ACC112 (cell line): Measurements from ENCODE around the gene CPSF2.

Experiments used
- H2AFZ ChIP-seq: fragments of 200-600 bp; sonication (generic); one replicate; pipeline ENCODE4 v1.6.0; 2017; ENCODE audit warnings: antibody characterized with exemption, low read length; ENCODE audit not compliant: unreplicated experiment
- H3K27ac ChIP-seq: fragments of 200-600 bp; sonication (generic); 2 replicates; pipeline ENCODE4 v1.5.1; 2014; ENCODE audit warnings: low read depth, mild to moderate bottlenecking, antibody characterized with exemption, low read length, moderate library complexity
- H3K27me3 ChIP-seq: fragments of 200-600 bp; sonication (generic); 2 replicates; pipeline ENCODE4 v1.6.1; 2014; ENCODE audit warnings: mild to moderate bottlenecking, antibody characterized with exemption, low read length, moderate library complexity, mixed read lengths; ENCODE audit not compliant: insufficient read depth
- H3K36me3 ChIP-seq: fragments of 200-600 bp; sonication (generic); 2 replicates; pipeline ENCODE4 v1.6.1; 2016; ENCODE audit warnings: mild to moderate bottlenecking, antibody characterized with exemption, low read length, moderate library complexity, mixed read lengths; ENCODE audit not compliant: insufficient read depth
- H3K4me1 ChIP-seq: fragments of 200-600 bp; sonication (generic); one replicate; pipeline ENCODE4 v1.6.1; 2016; ENCODE audit warnings: low read length, mixed read lengths; ENCODE audit not compliant: insufficient read depth, unreplicated experiment, control insufficient read depth
- H3K4me3 ChIP-seq: fragments of 200-600 bp; sonication (generic); 2 replicates; pipeline ENCODE4 v1.5.1; 2014; ENCODE audit warnings: mild to moderate bottlenecking, low read depth, low read length
- H3K79me2 ChIP-seq: fragments of 200-600 bp; sonication (generic); one replicate; pipeline ENCODE4 v1.6.0; 2016; ENCODE audit warnings: low read length; ENCODE audit not compliant: control insufficient read depth, unreplicated experiment, insufficient read depth

CPSF2 gene

DNA sequence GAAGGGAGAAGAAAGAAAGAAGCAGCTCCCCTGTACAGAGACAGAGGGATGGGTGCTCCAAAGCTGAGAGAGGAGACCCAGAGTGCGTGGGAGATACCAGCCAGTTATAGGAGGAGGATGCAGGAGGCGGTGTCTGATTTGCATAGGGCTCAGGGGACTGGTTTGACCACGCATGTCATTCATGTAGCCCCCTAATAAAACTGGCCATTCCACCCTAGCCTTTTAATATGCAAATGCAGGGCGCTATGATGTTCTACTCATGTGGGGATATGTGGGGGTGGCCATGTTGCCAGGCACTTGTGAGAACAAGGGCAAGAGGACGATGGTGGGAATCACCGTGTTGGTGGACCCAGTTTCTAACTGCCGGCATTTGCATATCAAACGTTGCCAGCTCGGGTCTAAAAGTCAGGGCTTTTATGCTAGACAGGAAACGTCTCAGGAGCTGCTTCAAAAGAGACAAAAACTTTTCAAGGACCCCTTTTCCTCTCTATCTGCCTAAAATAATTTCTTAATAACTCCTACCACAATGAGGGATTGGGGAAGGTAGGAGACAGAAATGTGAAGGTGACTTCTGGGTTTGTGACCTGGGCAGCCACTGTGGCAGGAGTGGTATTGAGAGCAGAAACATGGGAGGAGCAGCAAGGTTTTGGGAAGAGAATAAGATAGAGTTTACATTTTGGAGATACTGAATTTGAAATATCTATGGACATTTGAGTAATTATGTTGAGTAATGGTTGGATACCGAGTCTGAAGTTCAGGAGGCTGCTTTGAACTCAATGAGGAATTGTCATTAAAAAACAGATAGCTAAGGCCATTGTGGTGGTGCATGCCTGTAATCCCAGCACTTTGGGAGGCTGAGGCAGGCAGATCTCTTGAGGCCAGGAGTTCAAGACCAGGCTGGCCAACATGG lies 13.2 kb upstream of the CPSF2 start:
- H2AFZ ChIP-seq, result no peak overlapping the region
- no peaks in the 10 kb centered on the region for H3K36me3 ChIP-seq
- peaks cover 15% of the 10 kb centered on the region for H3K79me2 ChIP-seq
- H3K27me3 ChIP-seq, result no peaks in the 10 kb centered on the region
- H3K27ac ChIP-seq, result no peak overlapping the region
- H3K4me1 ChIP-seq, result peaks cover 9% of the 10 kb centered on the region
- H3K4me3 ChIP-seq, result no peak overlapping the region

DNA sequence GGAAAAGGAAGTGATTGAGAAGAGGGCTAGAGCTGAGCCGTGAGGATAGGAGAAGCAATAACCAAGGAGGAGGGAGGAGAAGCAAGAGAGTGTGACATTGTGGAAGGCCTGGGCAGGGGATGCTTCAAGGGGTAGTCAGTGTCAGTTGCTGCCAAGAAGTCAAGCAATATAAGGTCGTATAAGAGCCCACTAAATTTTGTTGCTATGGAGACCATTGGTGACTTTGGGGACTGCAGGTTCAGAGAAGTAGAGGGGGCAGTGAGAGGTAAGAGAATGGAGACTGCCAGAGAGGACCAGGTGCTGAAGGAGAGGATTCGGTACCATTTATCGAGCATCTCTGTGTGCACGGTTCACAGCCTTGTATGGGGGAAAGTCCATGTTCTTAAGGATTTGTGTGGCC lies 12.3 kb upstream of the CPSF2 start:
- peaks cover 14% of the 10 kb centered on the region for H3K4me1 ChIP-seq
- H3K4me3 ChIP-seq, result no peak overlapping the region
- H3K27ac ChIP-seq, result no peak overlapping the region
- no peak overlapping the region for H2AFZ ChIP-seq
- H3K36me3 ChIP-seq, result no peaks in the 10 kb centered on the region
- peaks cover 7% of the 10 kb centered on the region for H3K79me2 ChIP-seq
- H3K27me3 ChIP-seq, result no peaks in the 10 kb centered on the region

DNA sequence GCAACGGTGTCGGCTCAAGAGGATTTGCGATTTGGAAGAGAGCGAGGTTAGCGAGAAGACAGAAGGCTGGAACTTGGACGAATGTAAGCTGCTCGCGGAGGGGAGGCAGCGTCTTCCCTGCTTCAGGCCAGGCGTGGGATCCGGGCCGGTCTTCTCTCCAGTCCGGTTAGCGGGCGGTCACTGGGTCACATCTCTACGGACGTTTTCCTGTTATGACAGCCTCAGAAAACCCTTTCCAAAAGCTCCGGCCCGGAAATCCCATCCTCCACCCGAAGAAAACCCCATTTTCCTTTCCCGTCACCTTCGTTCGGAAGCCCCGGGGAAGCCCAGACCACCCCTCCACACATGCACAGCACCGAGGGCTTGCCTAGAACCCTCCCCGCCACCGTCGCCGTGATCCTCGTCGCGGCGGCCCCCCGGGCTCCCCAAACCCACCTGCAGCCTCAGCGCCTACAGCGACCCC lies 531 bp upstream of the CPSF2 start:
- Histone ChIP-seq H3K27me3 (no peaks in the 10 kb centered on the region), H3K36me3 (peaks cover 24% of the 10 kb centered on the region), H3K27ac (peak overlapping the region; percentile 89), H2AFZ (peak overlapping the region; percentile 92), H3K79me2 (peaks cover 59% of the 10 kb centered on the region), H3K4me1 (peaks cover 30% of the 10 kb centered on the region), H3K4me3 (peak overlapping the region; percentile 97)

DNA sequence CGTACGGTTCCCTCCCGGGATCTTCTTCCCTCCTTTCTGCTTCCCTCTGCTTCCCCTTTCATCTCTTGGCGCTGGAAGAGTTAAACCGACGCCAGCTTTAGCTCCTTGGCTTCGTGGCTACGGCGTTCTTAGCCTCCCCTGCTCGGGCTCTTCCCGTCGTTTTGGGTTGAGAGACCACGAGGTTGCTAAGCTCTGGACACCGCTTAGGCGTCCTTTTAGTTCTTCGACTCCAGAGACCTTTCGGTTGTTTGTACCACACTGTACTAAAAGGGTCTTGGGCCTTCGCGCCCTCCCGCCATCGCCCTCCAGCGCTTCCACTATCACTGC lies 545 bp downstream of the CPSF2 start:
- Histone ChIP-seq H3K27me3 (no peaks in the 10 kb centered on the region), H2AFZ (peak overlapping the region; percentile 92), H3K4me3 (peak overlapping the region; percentile 97), H3K36me3 (peaks cover 22% of the 10 kb centered on the region), H3K79me2 (peaks cover 59% of the 10 kb centered on the region), H3K27ac (peak overlapping the region; percentile 89), H3K4me1 (peaks cover 30% of the 10 kb centered on the region)

DNA sequence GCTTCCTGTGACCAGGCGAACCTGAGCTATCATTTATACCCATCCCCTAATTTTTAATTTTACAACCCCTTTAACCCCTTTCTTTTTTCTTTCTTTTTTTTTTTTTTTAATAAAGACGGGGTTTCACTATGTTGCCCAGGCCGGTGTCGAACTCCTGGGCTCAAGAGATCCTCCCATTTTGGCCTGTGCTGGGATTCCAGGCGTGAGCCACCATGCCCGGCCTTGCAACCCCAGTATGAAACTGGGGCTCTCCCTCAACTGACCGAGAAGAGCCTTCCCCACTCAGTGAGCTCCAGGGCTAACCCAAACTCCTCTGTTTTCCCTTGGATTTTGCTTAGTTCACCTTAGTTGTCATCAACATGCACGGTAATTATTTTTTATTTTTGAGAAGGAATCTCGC lies 992 bp downstream of the CPSF2 start:
- H3K36me3 ChIP-seq, result peaks cover 21% of the 10 kb centered on the region
- H2AFZ ChIP-seq, result peak overlapping the region; percentile 92
- peak overlapping the region; percentile 97 for H3K4me3 ChIP-seq
- H3K27me3 ChIP-seq, result no peaks in the 10 kb centered on the region
- H3K79me2 ChIP-seq, result peaks cover 59% of the 10 kb centered on the region
- H3K4me1 ChIP-seq, result peaks cover 30% of the 10 kb centered on the region
- peak overlapping the region; percentile 89; the same call in 1 of the 2 replicates for H3K27ac ChIP-seq

DNA sequence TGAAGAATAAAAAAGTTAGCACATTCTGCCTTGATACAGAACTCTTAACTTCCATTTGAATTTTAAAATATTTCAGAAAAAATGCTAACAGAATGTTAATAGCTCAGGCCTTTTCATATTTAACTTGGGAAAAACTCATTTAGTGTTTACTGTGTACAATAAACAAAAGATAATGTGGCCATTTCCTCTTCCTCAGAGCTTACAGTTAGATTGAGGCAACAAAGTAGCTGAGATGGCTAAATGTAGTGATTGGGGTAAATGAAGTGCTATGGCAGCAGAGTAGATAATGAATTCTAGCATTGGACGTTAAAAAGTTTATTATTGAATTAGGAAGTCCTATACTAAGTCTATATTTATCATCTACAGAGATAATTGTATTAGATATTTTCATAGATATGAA lies 12.7 kb downstream of the CPSF2 start:
- no peaks in the 10 kb centered on the region for H3K27me3 ChIP-seq
- no peak overlapping the region for H2AFZ ChIP-seq
- no peaks in the 10 kb centered on the region for H3K4me1 ChIP-seq
- no peak overlapping the region for H3K4me3 ChIP-seq
- H3K79me2 ChIP-seq, result no peaks in the 10 kb centered on the region
- H3K27ac ChIP-seq, result no peak overlapping the region
- peaks cover 27% of the 10 kb centered on the region for H3K36me3 ChIP-seq

DNA sequence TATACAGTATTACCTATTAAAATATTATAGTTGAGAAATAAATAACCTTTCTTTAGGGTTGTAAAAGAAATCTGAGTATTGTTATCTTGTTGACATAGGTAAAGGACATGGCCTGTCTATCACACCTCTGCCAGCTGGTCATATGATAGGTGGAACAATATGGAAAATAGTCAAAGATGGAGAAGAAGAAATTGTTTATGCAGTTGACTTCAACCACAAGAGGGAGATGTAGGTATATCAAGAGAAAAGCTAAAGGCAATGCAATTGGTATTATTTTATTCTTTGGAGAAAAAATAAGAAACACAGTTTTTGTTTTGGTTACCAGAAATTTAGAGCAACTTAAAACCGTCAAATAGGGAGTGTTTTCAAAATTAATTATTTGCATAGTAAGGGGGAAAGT lies 13.5 kb downstream of the CPSF2 start:
- Histone ChIP-seq H3K27ac (no peak overlapping the region), H3K36me3 (peaks cover 27% of the 10 kb centered on the region), H2AFZ (no peak overlapping the region)

DNA sequence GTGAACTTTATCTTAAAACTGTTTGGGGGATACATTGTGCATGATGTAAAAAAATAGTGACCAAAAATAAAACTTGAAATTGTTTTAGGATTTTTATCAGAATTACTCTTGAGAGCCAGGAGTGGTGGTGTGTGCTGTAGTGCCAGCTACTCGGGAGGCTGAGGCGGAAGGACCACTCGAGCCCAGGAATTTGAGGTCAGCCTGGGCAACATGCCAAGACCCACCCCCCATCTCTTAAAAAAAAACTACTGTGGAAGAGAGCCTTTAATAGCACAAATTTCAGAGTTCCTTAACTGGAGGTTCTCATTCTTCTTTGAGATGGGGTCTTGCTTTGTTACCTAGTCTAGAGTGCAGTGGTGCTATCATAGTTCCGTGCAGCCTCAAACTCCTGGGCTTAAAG lies 21.5 kb downstream of the CPSF2 start:
- H3K27me3 ChIP-seq, result no peaks in the 10 kb centered on the region
- no peak overlapping the region for H3K4me3 ChIP-seq
- peaks cover 14% of the 10 kb centered on the region for H3K4me1 ChIP-seq
- H3K79me2 ChIP-seq, result no peaks in the 10 kb centered on the region
- no peak overlapping the region for H2AFZ ChIP-seq
- peaks cover 51% of the 10 kb centered on the region for H3K36me3 ChIP-seq
- H3K27ac ChIP-seq, result no peak overlapping the region

More for the DNA sequence above, 13.5 kb downstream of the CPSF2 start:
- Histone ChIP-seq H3K4me3 (no peak overlapping the region), H3K79me2 (no peaks in the 10 kb centered on the region), H3K27me3 (no peaks in the 10 kb centered on the region), H3K4me1 (no peaks in the 10 kb centered on the region)

DNA sequence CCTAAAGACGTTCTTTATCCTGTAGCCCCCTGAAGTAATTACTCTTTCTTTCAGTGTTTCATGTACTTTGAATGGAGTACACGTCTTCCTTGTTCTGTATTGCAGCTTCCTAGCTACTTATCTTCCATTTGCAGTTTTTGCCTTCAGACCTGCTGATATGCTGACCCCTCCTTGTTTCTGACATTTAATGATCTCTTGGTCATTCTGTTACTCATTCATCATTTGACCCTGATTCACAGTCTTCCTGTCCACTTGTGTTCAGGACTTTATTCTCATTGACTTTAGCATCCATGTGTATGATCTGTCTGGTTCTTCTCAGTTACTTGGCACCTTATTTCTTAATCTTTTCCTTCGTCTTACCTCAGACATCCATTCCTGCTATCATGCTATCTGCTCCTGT lies 22.2 kb downstream of the CPSF2 start:
- Histone ChIP-seq H3K4me1 (peaks cover 14% of the 10 kb centered on the region), H3K27ac (peak overlapping the region; percentile 46; the same call in 1 of the 2 replicates), H3K36me3 (peaks cover 52% of the 10 kb centered on the region), H3K79me2 (no peaks in the 10 kb centered on the region), H3K27me3 (no peaks in the 10 kb centered on the region), H3K4me3 (no peak overlapping the region), H2AFZ (no peak overlapping the region)

DNA sequence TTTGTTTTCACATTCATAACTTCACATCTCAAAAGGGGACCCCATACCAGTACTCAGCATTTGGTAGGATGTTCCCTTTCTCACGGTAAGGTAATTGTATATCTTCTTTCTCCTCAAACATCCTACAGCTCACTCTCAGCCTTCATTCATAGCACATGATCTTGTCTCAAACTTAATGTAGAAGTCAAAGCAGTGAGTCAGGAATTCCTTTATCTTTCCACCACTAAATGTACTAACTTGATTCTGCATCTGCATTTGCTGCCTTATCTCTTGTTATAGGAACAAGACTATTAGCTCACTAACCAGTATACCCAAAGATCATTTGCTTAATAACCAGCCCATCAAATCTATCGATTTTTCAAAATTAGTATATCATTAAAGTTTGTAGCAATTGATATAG lies 22.9 kb downstream of the CPSF2 start:
- no peak overlapping the region for H2AFZ ChIP-seq
- H3K27me3 ChIP-seq, result no peaks in the 10 kb centered on the region
- H3K4me1 ChIP-seq, result peaks cover 14% of the 10 kb centered on the region
- H3K36me3 ChIP-seq, result peaks cover 55% of the 10 kb centered on the region
- H3K4me3 ChIP-seq, result no peak overlapping the region
- no peaks in the 10 kb centered on the region for H3K79me2 ChIP-seq
- H3K27ac ChIP-seq, result peak overlapping the region; percentile 46; the same call in 1 of the 2 replicates

DNA sequence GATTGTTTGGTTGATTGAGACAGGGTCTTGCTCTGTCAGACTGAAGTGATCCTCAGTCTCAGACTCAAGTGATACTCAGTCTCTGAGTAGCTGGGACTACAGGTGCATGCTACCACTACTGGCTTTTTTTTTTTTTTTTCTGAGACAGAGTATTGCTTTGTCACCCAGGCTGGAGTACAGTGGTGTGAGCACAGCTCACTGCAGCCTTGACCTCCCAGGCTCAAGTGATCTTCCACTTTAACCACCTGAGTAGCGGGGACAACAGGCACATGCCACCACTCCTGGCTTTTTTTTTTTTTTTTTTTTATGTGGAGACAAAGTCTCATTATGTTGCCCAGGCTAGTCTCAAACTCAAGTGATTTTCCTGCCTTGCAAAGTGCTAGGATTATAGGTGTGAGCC lies 31.8 kb downstream of the CPSF2 start:
- Histone ChIP-seq H3K27ac (peak overlapping the region; percentile 44; the same call in 1 of the 2 replicates), H3K79me2 (no peaks in the 10 kb centered on the region), H3K4me3 (no peak overlapping the region), H3K36me3 (peaks cover 33% of the 10 kb centered on the region), H2AFZ (no peak overlapping the region), H3K4me1 (peaks cover 17% of the 10 kb centered on the region), H3K27me3 (no peaks in the 10 kb centered on the region)
